Parathyroid adenoma (tissue), 2 donors: ENCODE data around the gene FBXL17.
A peak's percentile ranks its signal among the peaks of the same experiment; 100 is the strongest.

ENCODE experiments used
- H2AFZ ChIP-seq: fragments of 300-600 bp; sonication (generic); one replicate; pipeline ENCODE4 v1.7.0; 2017; ENCODE audit warnings: antibody characterized with exemption, mild to moderate bottlenecking
- H3K27ac ChIP-seq: fragments of 300-600 bp; sonication (generic); one replicate; pipeline ENCODE4 v1.7.0; 2017
- H3K27me3 ChIP-seq: fragments of 300-600 bp; sonication (generic); one replicate; pipeline ENCODE4 v1.7.0; 2017; ENCODE audit warnings: low read length; ENCODE audit not compliant: control insufficient read depth, insufficient read depth
- H3K36me3 ChIP-seq: fragments of 300-600 bp; sonication (generic); one replicate; pipeline ENCODE4 v1.7.0; 2017; ENCODE audit warnings: low read length; ENCODE audit not compliant: control insufficient read depth, insufficient read depth
- H3K4me1 ChIP-seq: fragments of 300-600 bp; sonication (generic); one replicate; pipeline ENCODE4 v1.7.0; 2017; ENCODE audit warnings: control low read depth
- H3K4me2 ChIP-seq: fragments of 300-600 bp; sonication (generic); one replicate; pipeline ENCODE4 v1.7.0; 2017; ENCODE audit warnings: low read length
- H3K4me3 ChIP-seq: fragments of 300-600 bp; sonication (generic); one replicate; pipeline ENCODE4 v1.7.0; 2017; ENCODE audit warnings: low read depth, low read length
- H3K79me2 ChIP-seq: fragments of 300-600 bp; sonication (generic); one replicate; pipeline ENCODE4 v1.7.0; 2017; ENCODE audit warnings: control low read depth
- H3K9ac ChIP-seq: fragments of 300-600 bp; sonication (generic); one replicate; pipeline ENCODE4 v1.7.0; 2017; ENCODE audit warnings: mild to moderate bottlenecking
- H3K9me3 ChIP-seq: fragments of 300-600 bp; sonication (generic); one replicate; pipeline ENCODE4 v1.7.0; 2017; ENCODE audit warnings: low read length; ENCODE audit not compliant: control insufficient read depth
- TF ChIP-seq, protein P1 (sequence below): fragments of 300-600 bp; sonication (generic); IDR thresholded peaks from one replicate; pipeline ENCODE4 v1.7.0; 2017; ENCODE audit warnings: antibody characterized with exemption, mild to moderate bottlenecking
- donor health status: primary hyperparathyroidism.

Gene FBXL17

GRCh38 chr5:108382784-108383330 lies 959 bp upstream of the FBXL17 start:
- peaks cover 10% of the 10 kb centered on the region for H3K4me1 ChIP-seq
- H3K4me3 ChIP-seq, result peak overlapping the region; percentile 87
- no peak overlapping the region for H3K9ac ChIP-seq
- TF ChIP-seq, protein P1, sequence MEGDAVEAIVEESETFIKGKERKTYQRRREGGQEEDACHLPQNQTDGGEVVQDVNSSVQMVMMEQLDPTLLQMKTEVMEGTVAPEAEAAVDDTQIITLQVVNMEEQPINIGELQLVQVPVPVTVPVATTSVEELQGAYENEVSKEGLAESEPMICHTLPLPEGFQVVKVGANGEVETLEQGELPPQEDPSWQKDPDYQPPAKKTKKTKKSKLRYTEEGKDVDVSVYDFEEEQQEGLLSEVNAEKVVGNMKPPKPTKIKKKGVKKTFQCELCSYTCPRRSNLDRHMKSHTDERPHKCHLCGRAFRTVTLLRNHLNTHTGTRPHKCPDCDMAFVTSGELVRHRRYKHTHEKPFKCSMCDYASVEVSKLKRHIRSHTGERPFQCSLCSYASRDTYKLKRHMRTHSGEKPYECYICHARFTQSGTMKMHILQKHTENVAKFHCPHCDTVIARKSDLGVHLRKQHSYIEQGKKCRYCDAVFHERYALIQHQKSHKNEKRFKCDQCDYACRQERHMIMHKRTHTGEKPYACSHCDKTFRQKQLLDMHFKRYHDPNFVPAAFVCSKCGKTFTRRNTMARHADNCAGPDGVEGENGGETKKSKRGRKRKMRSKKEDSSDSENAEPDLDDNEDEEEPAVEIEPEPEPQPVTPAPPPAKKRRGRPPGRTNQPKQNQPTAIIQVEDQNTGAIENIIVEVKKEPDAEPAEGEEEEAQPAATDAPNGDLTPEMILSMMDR, result no peak
- H3K27ac ChIP-seq, result peak overlapping the region; percentile 98
- no peaks in the 10 kb centered on the region for H3K36me3 ChIP-seq
- H3K27me3 ChIP-seq, result no peaks in the 10 kb centered on the region
- peak overlapping the region; percentile 94 for H2AFZ ChIP-seq
- H3K79me2 ChIP-seq, result peaks cover 2% of the 10 kb centered on the region
- H3K9me3 ChIP-seq, result no peaks in the 10 kb centered on the region
- peak overlapping the region; percentile 62 for H3K4me2 ChIP-seq

- H3K4me3 ChIP-seq, result peak overlapping the region; percentile 87
- no peaks in the 10 kb centered on the region for H3K9me3 ChIP-seq
- TF ChIP-seq, protein P1, result no peak
- peaks cover 10% of the 10 kb centered on the region for H3K4me1 ChIP-seq
- H3K4me2 ChIP-seq, result peak overlapping the region; percentile 62
- no peaks in the 10 kb centered on the region for H3K36me3 ChIP-seq
- H3K79me2 ChIP-seq, result peaks cover 2% of the 10 kb centered on the region
- no peaks in the 10 kb centered on the region for H3K27me3 ChIP-seq
- H3K27ac ChIP-seq, result peak overlapping the region; percentile 98
- H2AFZ ChIP-seq, result peak overlapping the region; percentile 94
- peak overlapping the region; percentile 99 for H3K9ac ChIP-seq
Measured at GRCh38 chr5:108381350-108381953, 446 bp downstream of the FBXL17 start.

DNA sequence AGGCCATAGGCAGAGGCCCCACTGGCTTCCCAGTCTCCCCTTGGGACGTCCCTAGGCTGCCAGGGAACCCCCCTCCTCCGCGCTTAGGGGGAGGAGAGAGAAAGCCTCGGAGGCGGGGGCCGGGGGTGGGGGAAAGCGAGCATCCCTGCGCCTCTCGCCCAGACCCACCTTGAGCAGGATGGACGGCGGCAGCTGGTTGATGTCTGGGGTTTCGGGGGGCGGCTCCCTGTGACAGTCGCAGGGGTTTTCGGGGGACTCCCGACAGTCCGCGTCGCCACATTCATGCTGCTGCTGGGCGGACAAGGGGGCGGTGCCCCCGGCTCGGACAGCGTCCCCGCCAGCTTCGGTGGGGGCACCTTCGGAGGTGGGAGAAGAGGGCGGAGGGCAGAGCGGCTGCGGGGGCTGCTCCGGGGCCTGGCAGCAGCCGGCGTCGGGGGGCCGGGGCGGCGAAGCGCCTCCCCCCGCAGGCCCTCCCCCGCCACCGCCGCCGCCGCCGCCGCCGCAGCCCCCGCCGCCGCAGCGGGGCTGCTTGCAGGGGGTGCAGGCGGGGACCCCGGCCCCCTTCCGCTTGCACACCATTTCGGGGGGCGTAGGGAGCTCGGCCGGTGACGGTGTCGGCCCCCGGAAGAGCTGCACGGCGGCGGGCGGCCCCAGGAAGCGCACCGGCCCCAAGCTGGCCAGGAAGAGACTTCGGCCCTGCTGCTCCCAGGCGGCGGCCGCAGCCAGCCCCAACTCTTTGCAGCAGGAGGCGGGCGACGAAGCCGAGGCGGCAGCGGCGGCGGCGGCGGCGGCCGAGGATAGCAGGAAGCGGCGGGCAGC lies 1.2 kb downstream of the FBXL17 start:
- Histone ChIP-seq H3K4me2 (peak overlapping the region; percentile 62), H3K9me3 (no peaks in the 10 kb centered on the region), H3K4me3 (peak overlapping the region; percentile 87), H3K9ac (peak overlapping the region; percentile 71), H3K79me2 (peaks cover 2% of the 10 kb centered on the region), H2AFZ (peak overlapping the region; percentile 94), H3K4me1 (peaks cover 10% of the 10 kb centered on the region), H3K27me3 (no peaks in the 10 kb centered on the region), H3K36me3 (no peaks in the 10 kb centered on the region), H3K27ac (peak overlapping the region; percentile 98)
- TF ChIP-seq, protein P1, result no peak

- H3K27ac ChIP-seq, result peak overlapping the region; percentile 98
- peak overlapping the region; percentile 46 for H3K9ac ChIP-seq
- peak overlapping the region; percentile 59 for H3K4me2 ChIP-seq
- TF ChIP-seq, protein P1, result no peak
- no peaks in the 10 kb centered on the region for H3K36me3 ChIP-seq
- H3K4me3 ChIP-seq, result peak overlapping the region; percentile 70
- H2AFZ ChIP-seq, result peak overlapping the region; percentile 94
- H3K9me3 ChIP-seq, result no peaks in the 10 kb centered on the region
- H3K79me2 ChIP-seq, result peaks cover 4% of the 10 kb centered on the region
- no peaks in the 10 kb centered on the region for H3K27me3 ChIP-seq
- H3K4me1 ChIP-seq, result peaks cover 10% of the 10 kb centered on the region
Measured at GRCh38 chr5:108379722-108380530, 2.0 kb downstream of the FBXL17 start.
